ENCODE data around the gene CHIA. TPM values are rescaled to one million over a fixed set of nuclear protein-coding genes. Genes with fewer than 3 reads are reported as not detected.

The CHIA gene
- total and polyA plus RNA-seq, 2 of the 8 experiments (the other 6 are each of a cell fraction or from before 2014, with no cell fraction given): not detected

DNA sequence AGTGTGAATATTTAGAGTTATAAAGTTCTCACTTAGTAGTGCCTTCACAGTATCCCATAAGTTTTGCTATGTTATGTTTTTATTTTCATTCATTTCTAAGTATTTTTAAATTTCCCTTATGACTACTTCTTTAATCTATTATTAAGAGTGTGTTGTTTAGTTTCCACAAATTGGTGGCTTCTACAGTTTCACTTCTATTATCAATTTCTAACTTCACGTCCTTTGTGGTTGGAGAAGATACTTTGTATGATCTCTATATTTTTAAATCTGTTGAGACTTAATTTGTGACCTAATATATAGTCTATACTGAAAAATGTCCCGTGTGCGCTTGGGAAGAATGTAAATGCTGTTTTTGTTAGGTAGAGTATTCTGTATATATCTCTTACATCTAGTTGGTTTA lies 11.7 kb downstream of the CHIA start:
- POLR2A ChIA-PET (ENCODE audit: partially characterized antibody): no interaction called here
- FAIRE-seq: no peak

More for the DNA sequence above, 11.7 kb downstream of the CHIA start:
- Histone ChIP-seq H4K91ac (replicated peaks; ENCODE audit: insufficient read length, low read length) (no peak overlapping the region), H3K9me3 (ENCODE audit: insufficient read depth in 2 of 2, low read depth in 1 of 2, low read length in 1 of 2) (no peaks in the 10 kb centered on the region), H2AK5ac (ENCODE audit: low read depth, low read length) (no peak overlapping the region), H3K27ac (ENCODE audit: low read depth, low read length) (no peak overlapping the region), H3K4me2 (ENCODE audit: insufficient read depth in 1 of 2, low read depth in 2 of 2, low read length in 2 of 2) (no peak overlapping the region), H3K4me1 (replicated peaks in 1 of 4; ENCODE audit: control insufficient read depth in 3 of 4, insufficient read depth in 4 of 4, low read length in 3 of 4) (0 out of 7 replicates have a peak, but pooled peaks cover 0 to 2% (median 0%) of the 10 kb centered on the region in 4 experiments), H2BK15ac (ENCODE audit: low read length) (no peak overlapping the region), H3K14ac (ENCODE audit: insufficient read length) (no peak overlapping the region), H4K20me1 (replicated peaks in 1 of 2; ENCODE audit: control insufficient read depth in 1 of 2, insufficient read depth in 2 of 2, low read length in 2 of 2) (no peaks in the 10 kb centered on the region), H4K8ac (ENCODE audit: extremely low read depth, insufficient read depth, low read length) (no peak overlapping the region), H3K56ac (replicated peaks; ENCODE audit: insufficient read length, low read depth, low read length) (no peak overlapping the region), H3K36me3 (ENCODE audit: control insufficient read depth in 2 of 4, insufficient read depth in 4 of 4, low read length in 3 of 4) (no peaks in the 10 kb centered on the region), H2BK12ac (ENCODE audit: low read depth, low read length) (no peak overlapping the region), H3K4ac (replicated peaks; ENCODE audit: insufficient read length, low read depth, low read length) (no peak overlapping the region), H3K23me2 (ENCODE audit: low read depth, low read length) (no peaks in the 10 kb centered on the region), H3K23ac (ENCODE audit: insufficient read length) (no peak overlapping the region), H3K18ac (ENCODE audit: extremely low read depth, low read length) (no peak overlapping the region), H2BK20ac (ENCODE audit: low read length) (no peak overlapping the region), H3K79me2 (ENCODE audit: control insufficient read depth in 1 of 2, insufficient read depth in 2 of 2, low read length in 2 of 2) (no peaks in the 10 kb centered on the region), H2AFZ (ENCODE audit: low read length) (no peak overlapping the region), H2BK5ac (ENCODE audit: low read depth, low read length) (no peak overlapping the region), H4K5ac (ENCODE audit: insufficient read length, low read depth, low read length) (no peak overlapping the region), H3K79me1 (ENCODE audit: low read depth, low read length) (no peaks in the 10 kb centered on the region), H3K4me3 (ENCODE audit: extremely low read depth in 1 of 4, insufficient read depth in 2 of 4, low read depth in 3 of 4, low read length in 4 of 4) (no peak overlapping the region), H3K9ac (replicated peaks in 1 of 4; ENCODE audit: extremely low read depth in 1 of 4, low read depth in 3 of 4, low read length in 3 of 4) (no peak overlapping the region), H3K27me3 (replicated peaks in 1 of 4; ENCODE audit: control insufficient read depth in 3 of 4, extremely low read depth in 1 of 4, insufficient read depth in 3 of 4, low read length in 3 of 4) (no peaks in the 10 kb centered on the region), H2BK120ac (replicated peaks; ENCODE audit: low read depth, low read length) (no peak overlapping the region)
- no peak for DNase-seq (ENCODE audit: low read depth in 1 of 2, low spot score in 2 of 2)
- WGBS, 2 experiments (ENCODE audit: extremely low coverage in 1 of 2, insufficient coverage in 1 of 2, insufficient read length in 1 of 2, insufficient replicate concordance in 2 of 2, low coverage in 1 of 2, low lambda C conversion rate in 2 of 2, missing lambda C conversion rate in 1 of 2): 80% methylated on average over 3 of the region's 3 CpGs; no CpG with 5 or more reads in 1 of the 2 experiments
- TF ChIP-seq SIX5 (IDR thresholded peaks at IDR 0.05; ENCODE audit: low read depth, low read length): no peak
- CTCF ChIA-PET (ENCODE audit: partially characterized antibody): no interaction called here
